Measurements from ENCODE around the gene FOXM1.

GRCh38 chr12:2856051-2856450 is 20.9 kb downstream of the FOXM1 start:
- TF ChIP-seq SUZ12 (IDR thresholded peaks at IDR 0.05; ENCODE audit: extremely low read depth, insufficient read depth, insufficient read length) (no peak), ZNF274 (IDR thresholded peaks at IDR 0.05; ENCODE audit: low read depth, low read length) (no peak)
